Measurements from ENCODE around the gene TARBP2.

Gene TARBP2

GRCh38 chr12:53496752-53497032 is 4.4 kb upstream of the TARBP2 start:
- DNase-seq: no peak

- DNase-seq: no peak
These were observed 3.6 kb upstream of the TARBP2 start for GRCh38 chr12:53497461-53497860.

- no peak for DNase-seq
These were observed 2.9 kb upstream of the TARBP2 start for GRCh38 chr12:53498235-53498630.

GRCh38 chr12:53499266-53500141 is 1.6 kb upstream of the TARBP2 start, which contains the start of gene MAP3K12:
TSS of gene MAP3K12 (minus strand) at chr12:53499458. CDS start at chr12:53487391, 12,067 bp downstream.
- DNase-seq: peak; percentile 42

- DNase-seq: no peak
These were observed 824 bp upstream of the TARBP2 start for GRCh38 chr12:53500142-53500775.

- DNase-seq: no peak
These were observed 615 bp downstream of the TARBP2 start for GRCh38 chr12:53501615-53502181.

- DNase-seq: no peak
These were observed 1.2 kb downstream of the TARBP2 start for GRCh38 chr12:53502331-53502730.

GRCh38 chr12:53502983-53503728 is 2.1 kb downstream of the TARBP2 start:
- DNase-seq: no peak

- no peak for DNase-seq
These were observed 3.2 kb downstream of the TARBP2 start for GRCh38 chr12:53504004-53504920.

GRCh38 chr12:53505086-53505485 is 4.0 kb downstream of the TARBP2 start:
- DNase-seq: no peak

GRCh38 chr12:53505555-53506449 is 4.7 kb downstream of the TARBP2 start:
- no peak for DNase-seq

GRCh38 chr12:53506450-53506785 is 5.3 kb downstream of the TARBP2 start:
- no peak for DNase-seq

GRCh38 chr12:53506881-53507602 is 6.0 kb downstream of the TARBP2 start, which contains the start of gene NPFF:
TSS of gene NPFF (minus strand) at chr12:53507484. CDS start at chr12:53507474, 10 bp downstream.
- DNase-seq: no peak

- no peak for DNase-seq
These were observed 6.5 kb downstream of the TARBP2 start for GRCh38 chr12:53507603-53507885.

GRCh38 chr12:53508534-53509170 is 7.6 kb downstream of the TARBP2 start:
- DNase-seq: peak; percentile 75

GRCh38 chr12:53510181-53510812 is 9.2 kb downstream of the TARBP2 start:
- DNase-seq: no peak

GRCh38 chr12:53513712-53514410 is 12.8 kb downstream of the TARBP2 start:
- no peak for DNase-seq

- DNase-seq: peak; percentile 14
These were observed 13.7 kb downstream of the TARBP2 start for GRCh38 chr12:53514628-53515290.

GRCh38 chr12:53515291-53515680 is 14.2 kb downstream of the TARBP2 start:
- no peak for DNase-seq
